ENCODE measurements around the gene SPAG17.

Gene SPAG17

DNA sequence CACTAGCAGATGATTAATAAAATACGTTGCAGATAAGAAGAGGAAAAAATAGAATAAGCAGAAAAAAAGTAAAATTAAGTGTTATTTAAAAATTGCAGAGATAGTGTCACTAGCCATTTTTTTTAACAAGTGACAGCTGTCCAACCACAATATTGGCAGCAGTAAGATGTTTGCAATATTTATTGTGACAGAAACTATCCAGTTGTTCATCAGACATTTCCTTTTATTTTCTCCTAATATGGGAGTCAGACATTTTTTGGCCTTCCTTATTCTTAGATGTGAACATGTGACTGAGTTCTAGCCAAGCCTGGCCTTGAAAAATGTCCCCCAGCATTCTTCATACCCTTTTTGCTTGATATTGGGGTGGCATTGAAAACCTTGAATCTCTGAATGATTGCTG lies 3.4 kb upstream of the SPAG17 start:
- Histone ChIP-seq H3K27me3 (no peaks in the 10 kb centered on the region), H3K9me3 (peaks cover 0 to 2% (median 0%) of the 10 kb centered on the region in 3 donors), H3K27ac (no peak overlapping the region), H3K4me3 (no peak overlapping the region), H3K36me3 (no peaks in the 10 kb centered on the region), H3K4me1 (peaks cover 0 to 9% (median 6%) of the 10 kb centered on the region in 4 donors)
- no peak for TF ChIP-seq CTCF (IDR thresholded peaks at IDR 0.05)
- intact Hi-C loops (cut with DNase I; ENCODE audit: low total_unique reads): no loop called here
- no peak for DNase-seq

DNA sequence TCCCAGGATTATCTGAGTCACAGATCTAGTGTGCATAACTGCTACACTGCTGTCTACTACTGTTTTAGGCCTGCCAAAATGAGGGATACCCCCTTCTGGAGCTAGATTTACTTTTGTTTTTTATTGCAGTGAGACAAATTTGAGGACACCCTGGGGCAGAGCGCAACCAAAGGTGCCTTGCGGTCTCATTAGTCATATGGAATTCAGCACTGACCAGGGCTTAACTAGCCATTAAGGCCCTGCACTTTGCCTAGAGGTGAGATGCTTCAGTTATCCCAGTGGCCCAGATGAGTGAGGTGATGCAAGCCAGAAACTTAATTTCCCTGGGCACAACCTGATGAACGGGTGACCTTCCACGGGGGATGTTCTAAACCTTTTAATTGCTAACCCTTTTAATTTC lies 998 bp upstream of the SPAG17 start:
- H3K36me3 ChIP-seq: no peaks in the 10 kb centered on the region
- intact Hi-C loops (cut with DNase I; ENCODE audit: low total_unique reads): no loop called here
- DNase-seq: no peak
- TF ChIP-seq CTCF (IDR thresholded peaks at IDR 0.05): no peak
- H3K4me1 ChIP-seq: peaks cover 0 to 9% (median 6%) of the 10 kb centered on the region in 4 donors
- H3K4me3 ChIP-seq: no peak overlapping the region
- H3K9me3 ChIP-seq: no peaks in the 10 kb centered on the region
- H3K27me3 ChIP-seq: no peaks in the 10 kb centered on the region
- H3K27ac ChIP-seq: no peak overlapping the region

DNA sequence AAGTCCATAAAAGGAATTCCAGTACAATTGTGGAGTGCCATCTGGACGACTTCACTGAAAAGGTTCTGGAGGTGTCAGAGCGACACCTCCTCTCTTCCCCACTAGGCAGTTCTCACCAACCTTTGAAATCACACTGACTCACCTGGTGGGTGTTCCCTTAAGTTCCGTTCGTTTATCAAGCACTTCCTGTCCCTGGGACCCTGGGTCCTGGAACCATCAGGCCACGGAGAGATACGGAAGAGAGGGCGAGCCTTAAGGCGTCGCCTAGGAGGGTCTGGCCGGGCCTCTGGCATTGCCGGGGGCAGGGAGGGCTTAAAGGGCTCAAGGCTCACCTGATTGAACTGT lies 317 bp downstream of the SPAG17 start:
- no peak overlapping the region for H3K27ac ChIP-seq
- peaks cover 0 to 9% (median 6%) of the 10 kb centered on the region in 4 donors for H3K4me1 ChIP-seq

GRCh38 chr1:118183586-118183985 lies 1.4 kb downstream of the SPAG17 start:
- Histone ChIP-seq H3K9me3 (no peaks in the 10 kb centered on the region), H3K27me3 (no peaks in the 10 kb centered on the region)

More for the DNA sequence above, 317 bp downstream of the SPAG17 start:
- TF ChIP-seq CTCF (IDR thresholded peaks at IDR 0.05): no peak
- DNase-seq: no peak
- H3K27me3 ChIP-seq: no peaks in the 10 kb centered on the region
- H3K36me3 ChIP-seq: no peaks in the 10 kb centered on the region
- H3K9me3 ChIP-seq: no peaks in the 10 kb centered on the region
- intact Hi-C loops (cut with DNase I; ENCODE audit: low total_unique reads): no loop called here
- H3K4me3 ChIP-seq: peak overlapping the region; percentile 35 to 42

DNA sequence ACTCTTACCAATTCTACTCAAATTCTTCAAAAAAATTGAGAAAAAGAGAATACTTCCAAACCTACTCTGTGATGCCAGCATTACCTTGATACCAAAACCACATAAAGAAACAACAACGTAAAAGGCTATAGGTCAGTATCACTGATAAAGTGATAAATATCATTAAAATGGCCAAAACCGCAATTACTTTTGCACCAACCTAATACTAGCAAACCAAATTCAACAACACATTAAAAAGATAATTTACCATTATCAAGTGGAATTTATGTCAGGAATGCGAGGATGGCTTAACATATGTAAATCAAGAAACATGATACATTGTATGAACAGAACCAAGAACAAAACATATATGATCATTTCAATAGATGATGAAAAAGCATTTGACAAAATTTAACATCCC lies 7.0 kb downstream of the SPAG17 start:
- Histone ChIP-seq H3K9me3 (peaks cover 0 to 14% (median 6%) of the 10 kb centered on the region in 3 donors), H3K27me3 (no peaks in the 10 kb centered on the region), H3K36me3 (no peaks in the 10 kb centered on the region), H3K27ac (no peak overlapping the region), H3K4me3 (no peak overlapping the region), H3K4me1 (no peaks in the 10 kb centered on the region)
- TF ChIP-seq CTCF (IDR thresholded peaks at IDR 0.05): no peak
- intact Hi-C loops (cut with DNase I; ENCODE audit: low total_unique reads): no loop called here
- DNase-seq: no peak

More at GRCh38 chr1:118183586-118183985, 1.4 kb downstream of the SPAG17 start:
- peaks cover 0 to 9% (median 6%) of the 10 kb centered on the region in 4 donors for H3K4me1 ChIP-seq
- no peaks in the 10 kb centered on the region for H3K36me3 ChIP-seq
- no peak overlapping the region for H3K4me3 ChIP-seq
- DNase-seq: no peak
- TF ChIP-seq CTCF (IDR thresholded peaks at IDR 0.05): no peak
- intact Hi-C loops (cut with DNase I; ENCODE audit: low total_unique reads): no loop called here
- no peak overlapping the region for H3K27ac ChIP-seq

DNA sequence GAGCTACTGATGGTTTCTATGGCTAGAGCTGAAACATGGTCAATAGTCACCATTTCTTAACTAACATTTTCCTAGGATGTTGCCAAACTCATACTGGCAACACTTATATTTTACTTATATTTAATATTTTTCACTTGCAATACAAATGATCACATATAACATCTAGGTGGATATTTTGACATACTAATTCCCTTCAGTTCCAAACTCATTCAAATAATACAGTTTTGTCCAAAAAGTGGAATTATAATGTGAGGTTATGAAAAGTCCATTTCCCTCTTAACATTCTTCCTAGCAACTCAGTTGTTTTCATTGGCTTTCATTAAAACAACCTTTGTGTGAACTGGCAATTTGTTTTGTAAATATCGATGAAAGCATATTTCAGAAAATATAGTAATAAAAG lies 16.0 kb downstream of the SPAG17 start:
- Histone ChIP-seq H3K4me3 (no peak overlapping the region), H3K27me3 (no peaks in the 10 kb centered on the region), H3K27ac (no peak overlapping the region), H3K4me1 (no peaks in the 10 kb centered on the region), H3K36me3 (no peaks in the 10 kb centered on the region), H3K9me3 (no peaks in the 10 kb centered on the region)
- no peak for DNase-seq
- TF ChIP-seq CTCF (IDR thresholded peaks at IDR 0.05): no peak
- intact Hi-C loops (cut with DNase I; ENCODE audit: low total_unique reads): no loop called here
